GM10266 (cell line): ENCODE measurements around the gene DHRS2.

Source experiments
- DNase-seq: peaks from one replicate; pipeline ENCODE4 v3.0.0; 2012; ENCODE audit errors: extremely low spot score
- TF ChIP-seq, protein P1 (sequence below): IDR thresholded peaks from 2 replicates; pipeline ENCODE4 v1.5.1; 2012; ENCODE audit warnings: mild to moderate bottlenecking, low read depth; ENCODE audit not compliant: control insufficient read depth, insufficient read depth; ENCODE audit errors: missing control alignments

The DHRS2 gene

DNA sequence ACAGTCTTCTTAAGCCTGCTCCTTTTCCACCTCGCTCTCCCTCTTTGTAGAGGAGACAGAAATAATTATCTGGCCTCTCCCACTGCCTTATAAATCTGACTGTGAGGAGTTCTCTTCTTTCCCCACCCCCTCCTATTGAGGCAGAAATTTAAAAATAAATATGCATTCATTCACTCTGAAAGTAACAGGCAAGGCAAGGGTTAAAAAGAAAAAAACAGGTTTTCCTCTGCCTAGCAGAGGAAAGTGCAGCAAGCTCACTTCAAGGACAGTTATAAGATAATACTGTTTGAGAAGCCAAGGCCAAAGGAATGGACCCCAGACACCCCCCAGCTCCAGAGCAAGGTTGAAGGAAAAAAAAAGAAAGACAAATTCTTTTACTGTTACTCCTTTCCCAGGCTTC lies 56.3 kb downstream of the DHRS2 start:
- DNase-seq: no peak
- TF ChIP-seq, protein P1, sequence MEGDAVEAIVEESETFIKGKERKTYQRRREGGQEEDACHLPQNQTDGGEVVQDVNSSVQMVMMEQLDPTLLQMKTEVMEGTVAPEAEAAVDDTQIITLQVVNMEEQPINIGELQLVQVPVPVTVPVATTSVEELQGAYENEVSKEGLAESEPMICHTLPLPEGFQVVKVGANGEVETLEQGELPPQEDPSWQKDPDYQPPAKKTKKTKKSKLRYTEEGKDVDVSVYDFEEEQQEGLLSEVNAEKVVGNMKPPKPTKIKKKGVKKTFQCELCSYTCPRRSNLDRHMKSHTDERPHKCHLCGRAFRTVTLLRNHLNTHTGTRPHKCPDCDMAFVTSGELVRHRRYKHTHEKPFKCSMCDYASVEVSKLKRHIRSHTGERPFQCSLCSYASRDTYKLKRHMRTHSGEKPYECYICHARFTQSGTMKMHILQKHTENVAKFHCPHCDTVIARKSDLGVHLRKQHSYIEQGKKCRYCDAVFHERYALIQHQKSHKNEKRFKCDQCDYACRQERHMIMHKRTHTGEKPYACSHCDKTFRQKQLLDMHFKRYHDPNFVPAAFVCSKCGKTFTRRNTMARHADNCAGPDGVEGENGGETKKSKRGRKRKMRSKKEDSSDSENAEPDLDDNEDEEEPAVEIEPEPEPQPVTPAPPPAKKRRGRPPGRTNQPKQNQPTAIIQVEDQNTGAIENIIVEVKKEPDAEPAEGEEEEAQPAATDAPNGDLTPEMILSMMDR: no peak

DNA sequence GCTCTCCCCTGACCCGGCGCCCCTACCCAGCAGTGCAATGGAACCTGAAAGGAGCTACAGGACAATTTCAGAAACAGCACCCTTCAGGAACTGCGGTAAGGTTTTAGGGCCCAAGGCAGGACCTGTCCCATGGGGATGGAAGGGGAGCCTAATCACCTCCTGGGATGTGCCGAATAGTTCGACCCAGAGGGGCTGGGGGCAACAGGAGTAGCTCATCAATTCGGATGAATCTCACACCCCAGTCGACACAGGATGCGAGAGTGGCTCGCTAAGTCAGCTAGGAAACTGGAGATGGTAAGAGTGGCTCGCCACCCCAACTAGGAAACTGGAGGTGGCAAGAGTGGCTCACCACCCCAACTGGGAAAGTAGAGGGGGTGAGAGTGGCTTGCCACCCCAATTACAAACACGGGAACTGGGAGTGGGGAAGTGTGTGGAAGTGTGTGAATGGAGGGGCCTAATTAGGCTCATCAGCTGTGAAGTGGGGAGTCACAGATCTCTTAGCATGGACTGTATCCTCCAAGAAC lies 57.1 kb downstream of the DHRS2 start:
- TF ChIP-seq, protein P1: no peak
- no peak for DNase-seq

DNA sequence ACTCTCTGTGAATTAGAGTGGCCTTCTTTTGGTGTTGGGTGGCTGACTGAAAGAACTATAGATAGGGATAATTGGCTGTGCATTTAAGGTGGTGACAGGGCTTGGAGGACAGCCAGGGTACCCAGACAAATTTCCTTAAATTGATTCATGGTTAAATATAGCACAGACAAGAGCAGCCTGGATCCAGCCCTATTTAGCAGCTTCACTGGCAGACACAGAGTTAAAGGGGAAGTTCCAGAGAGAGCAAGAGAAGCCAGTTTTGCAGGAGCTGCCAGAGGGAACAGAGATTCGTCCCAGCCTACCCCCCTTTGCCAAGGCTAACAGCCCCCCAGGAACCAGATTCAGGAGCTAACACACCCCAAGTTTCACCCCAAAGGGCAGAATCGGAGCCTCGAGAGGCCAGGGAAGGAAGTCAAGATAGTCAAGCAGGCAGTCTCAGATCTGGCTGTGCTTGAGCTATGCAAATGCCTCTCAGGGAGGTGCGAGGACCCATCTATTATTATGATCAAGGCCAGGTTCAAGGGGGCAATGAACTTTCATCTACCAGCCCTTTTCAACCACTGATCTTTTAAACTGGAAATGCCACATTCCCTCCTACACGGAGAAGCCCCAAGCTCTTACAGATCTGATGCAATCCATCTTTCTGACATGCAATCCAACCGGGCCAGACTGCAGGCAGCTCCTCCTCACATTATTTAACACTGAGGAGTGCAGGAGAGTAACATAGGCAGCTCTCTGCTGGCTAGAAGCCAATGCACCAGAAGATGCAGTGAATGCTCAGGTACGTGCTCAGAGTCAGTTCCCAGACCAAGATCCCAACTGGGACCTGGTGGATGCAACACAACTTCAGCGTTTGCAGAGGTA lies 58.2 kb downstream of the DHRS2 start:
- TF ChIP-seq, protein P1: no peak
- no peak for DNase-seq
